Measurements from ENCODE around the gene HACL1. TPM values are rescaled to one million over a fixed set of nuclear protein-coding genes. Genes with fewer than 3 reads are reported as not detected.

HACL1 gene
- total and polyA plus RNA-seq, 10 donors = 18.2 to 30.1 (median 23.5) TPM

Other genes with a start within 250 kb of the HACL1 start
- 10 to 100 TPM; 13.4 to 18.8 (median 15.9) TPM for gene METTL6, start 174.0 kb downstream of the HACL1 start, total RNA-seq
- gene METTL6, start 174.0 kb downstream of the HACL1 start, polyA plus RNA-seq = 10 to 100 TPM in 2 of 3 donors, 1 to 10 TPM in 1; 6.4 to 11.4 (median 10.2) TPM
- gene EAF1, start 174.0 kb downstream of the HACL1 start, total RNA-seq = 10 to 100 TPM; 21.7 to 40.8 (median 28.4) TPM
- 1 to 10 TPM; 3.0 to 7.0 (median 4.0) TPM for gene EAF1, start 174.0 kb downstream of the HACL1 start, polyA plus RNA-seq
- gene COLQ, start 79.9 kb downstream of the HACL1 start, total RNA-seq = 10 to 100 TPM in 1 of 7 donors, 1 to 10 TPM in 6; 5.4 to 29.8 (median 7.1) TPM
- 1 to 10 TPM; 1.9 to 6.3 (median 3.2) TPM for gene COLQ, start 79.9 kb downstream of the HACL1 start, polyA plus RNA-seq
- gene BTD, start 176 bp upstream of the HACL1 start, total RNA-seq = 10 to 100 TPM; 13.3 to 43.7 (median 23.9) TPM
- 1 to 10 TPM; 3.9 to 6.3 (median 6.0) TPM for gene BTD, start 176 bp upstream of the HACL1 start, polyA plus RNA-seq
- 10 to 100 TPM; 36.0 to 68.6 (median 49.9) TPM for gene ANKRD28, start 196.4 kb upstream of the HACL1 start, total RNA-seq
- gene ANKRD28, start 196.4 kb upstream of the HACL1 start, polyA plus RNA-seq = 1 to 10 TPM; 5.3 to 8.2 (median 5.7) TPM